Posterior vena cava (tissue), 2 donors: ENCODE data around the gene TREML4. TPM values are rescaled to one million over a fixed set of nuclear protein-coding genes. Genes with fewer than 3 reads are reported as not detected.

Experiments used
- DNase-seq: peaks from one replicate; pipeline ENCODE4 v3.0.0-alpha.2; 2020; ENCODE audit warnings: low spot score
- intact Hi-C, 2 donors: fragments of 100-400 bp; cut with DNase I; formaldehyde crosslinking; loops; one replicate each; pipeline versions ENCODE4 v1.14.1 to v1.14.2; 2022 to 2023
- total RNA-seq, 2 donors: library from RNA; stranded (reverse); fragmentation: NEBNext Ultra II Directional; extraction: Animal tissue kit (Norgen Biotek cat#: 25700); gene quantifications; one replicate each; pipeline ENCODE4 v1.2.1, GENCODE V29; 2021
- donor health status: DM: yes; HTN: yes; CAD: no.
- donor health status: DM: yes; HTN: yes; CAD: no.

TREML4 gene
- total RNA-seq, 2 donors from 2014 or later: 0.14 TPM; not detected in 1

DNA sequence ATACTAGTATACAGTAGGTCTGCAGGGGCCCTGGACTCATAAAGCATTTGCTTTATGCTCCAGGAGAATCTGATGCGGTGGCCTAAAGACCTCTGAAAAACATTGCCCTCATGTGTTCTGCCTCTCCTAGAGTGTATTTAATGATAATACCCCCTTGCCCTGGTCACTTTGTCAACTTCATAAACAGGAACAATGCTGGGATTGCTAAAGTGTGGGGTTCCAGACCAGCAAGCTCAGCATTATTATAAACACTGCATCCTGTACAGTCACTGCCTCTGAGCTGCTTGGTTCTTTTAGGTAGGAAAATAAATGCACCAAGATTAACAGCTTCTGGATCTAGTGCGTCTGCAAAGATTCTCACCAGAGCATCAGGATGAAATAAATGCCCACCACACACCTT, 46.1 kb downstream of the TREML4 start:
- DNase-seq: no peak
- intact Hi-C loops: no loop called here

DNA sequence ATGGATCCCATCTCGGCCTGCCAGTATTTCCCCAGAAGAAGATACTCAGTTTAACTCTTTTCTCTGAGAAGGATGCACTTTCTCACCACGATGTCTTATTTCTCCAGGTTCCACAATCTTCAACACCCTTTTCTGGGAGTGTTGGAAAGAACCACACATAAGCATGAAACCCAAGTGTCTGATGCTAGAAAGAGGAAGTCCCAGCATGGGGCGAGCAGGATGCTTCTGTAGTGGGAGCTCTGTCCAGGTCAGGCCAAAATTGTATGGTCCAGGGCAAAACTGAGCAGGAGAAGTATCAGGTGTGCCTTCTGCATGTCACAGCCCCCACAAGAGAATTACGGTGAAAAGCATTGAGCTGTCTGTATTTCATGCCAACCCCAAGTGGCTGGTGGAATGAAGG, 47.3 kb downstream of the TREML4 start:
- no peak for DNase-seq
- intact Hi-C loops: no loop called here

DNA sequence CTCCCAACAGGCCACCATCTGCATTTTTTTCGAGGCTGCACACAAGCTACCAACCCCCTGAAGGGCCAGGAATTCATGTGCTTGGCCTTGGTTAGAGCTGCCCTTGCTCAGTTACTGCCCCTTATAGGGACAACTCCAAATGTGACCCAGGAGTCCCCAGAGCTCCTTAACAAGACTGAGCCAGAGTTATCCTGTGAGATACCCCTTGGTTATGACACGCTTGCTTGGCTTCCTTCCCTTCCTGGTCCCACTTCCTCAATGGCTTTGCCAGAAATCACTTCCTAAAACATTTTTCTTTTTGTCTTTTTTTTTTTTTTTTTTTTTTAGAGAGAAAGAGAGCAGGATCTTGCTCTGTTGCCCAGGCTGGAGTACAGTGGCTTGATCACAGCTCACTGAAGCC, 49.5 kb downstream of the TREML4 start:
- no peak for DNase-seq
- intact Hi-C loops: no loop called here

DNA sequence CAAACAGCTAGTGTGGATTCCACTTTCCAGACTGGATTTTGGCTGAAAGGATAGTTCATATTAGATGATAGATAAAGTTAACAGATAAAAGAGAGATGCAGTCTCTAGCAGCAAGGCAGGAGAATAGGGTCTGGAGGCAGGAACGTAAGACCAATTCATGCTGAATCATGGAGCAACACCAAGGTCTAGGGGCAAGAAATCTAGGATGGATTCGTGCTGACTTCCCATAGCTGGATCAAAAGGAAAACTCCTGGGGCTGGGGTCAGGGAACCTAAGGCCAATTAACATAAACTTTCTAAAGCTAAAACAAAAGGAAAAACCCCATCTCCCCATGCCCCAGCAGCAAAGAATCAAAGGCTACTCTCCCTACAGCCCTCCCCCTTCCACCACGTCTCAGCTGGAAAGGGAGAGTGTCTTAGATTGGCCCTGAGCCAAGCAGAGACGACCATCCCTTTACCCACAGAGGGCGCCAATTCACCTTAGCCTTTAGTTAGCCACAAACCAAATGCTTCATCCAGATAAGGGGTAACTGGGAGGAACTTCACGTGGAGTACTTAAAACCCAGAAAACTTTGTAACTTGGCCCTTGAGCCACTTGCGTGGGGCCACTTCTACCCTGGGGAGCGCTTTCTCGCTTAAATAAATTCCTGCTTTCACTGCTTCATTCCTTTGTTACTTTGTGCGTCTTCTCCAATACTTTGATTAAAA, 50.7 kb downstream of the TREML4 start:
- DNase-seq: peak; percentile 71
- intact Hi-C loops: no loop called here

DNA sequence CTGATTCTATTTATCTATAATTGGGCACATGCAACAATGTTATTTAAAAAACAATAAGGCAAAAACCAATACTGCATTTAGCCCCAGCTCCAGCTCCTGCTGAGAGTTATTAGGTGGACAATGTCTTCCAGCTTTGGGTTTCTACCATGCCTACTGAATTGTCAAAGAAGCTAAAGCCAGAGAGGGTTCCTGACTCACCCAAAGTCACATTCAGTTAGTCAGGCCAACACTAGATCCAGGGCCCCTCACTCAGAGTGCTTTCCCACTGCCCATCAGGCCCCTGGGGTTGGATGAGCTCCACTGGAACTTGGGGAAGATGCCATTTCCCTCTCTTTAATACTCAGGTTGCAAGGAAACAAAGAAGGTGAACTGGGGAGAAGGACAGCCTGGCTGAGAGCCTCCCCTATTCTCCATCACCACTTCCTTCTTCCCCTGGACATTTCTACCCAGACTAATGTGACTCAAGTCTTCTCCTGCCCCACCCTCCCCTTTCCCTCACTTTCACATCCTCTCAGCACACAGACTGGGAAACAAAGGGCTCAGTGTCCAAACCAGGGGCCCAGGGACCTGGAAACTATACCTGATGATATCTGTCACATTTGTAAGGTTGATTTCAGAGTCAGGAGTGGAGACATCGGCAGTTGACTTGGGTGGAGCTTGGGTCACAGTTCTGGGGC, 52.4 kb downstream of the TREML4 start:
- no peak for DNase-seq
- intact Hi-C loops: no loop called here

DNA sequence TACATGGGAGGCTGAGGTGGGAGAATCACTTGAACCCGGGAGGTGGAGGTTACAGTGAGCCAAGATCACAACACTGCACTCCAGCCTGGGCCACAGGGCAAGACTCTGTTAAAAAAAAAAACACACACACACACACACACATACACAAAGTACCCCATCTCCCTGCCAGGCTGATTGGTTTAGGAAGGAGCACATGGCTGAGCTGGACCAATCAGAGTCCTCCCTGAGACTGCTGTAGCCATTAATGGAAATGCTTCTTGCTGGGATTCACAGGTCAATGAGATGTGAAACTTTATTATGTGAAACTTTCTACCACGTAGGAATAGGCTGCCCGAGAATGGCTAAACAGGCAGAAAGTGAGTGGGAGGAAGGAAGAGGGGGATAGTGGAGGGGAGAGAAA, 55.5 kb downstream of the TREML4 start:
- DNase-seq: no peak
- intact Hi-C loops: no loop called here

DNA sequence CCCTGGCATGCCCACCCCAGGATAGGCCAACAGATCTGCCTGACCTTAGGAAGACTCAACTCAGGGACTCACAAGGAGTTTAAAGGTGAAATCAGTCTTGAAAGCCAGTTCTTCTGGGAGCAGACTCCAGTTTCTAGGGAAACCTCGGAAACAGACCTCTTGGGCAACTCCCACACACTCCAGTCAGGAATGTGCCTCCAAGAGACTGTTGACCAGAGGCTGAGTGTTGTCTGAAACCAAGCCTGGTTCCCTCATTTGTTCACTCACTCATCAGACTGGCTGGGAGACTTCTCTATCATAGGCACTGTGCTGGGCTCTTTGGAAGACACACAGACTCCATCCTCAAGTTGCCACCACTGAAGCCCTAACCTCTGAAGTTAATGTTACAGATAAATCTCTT, 56.6 kb downstream of the TREML4 start:
- intact Hi-C loops: no loop called here
- DNase-seq: no peak

DNA sequence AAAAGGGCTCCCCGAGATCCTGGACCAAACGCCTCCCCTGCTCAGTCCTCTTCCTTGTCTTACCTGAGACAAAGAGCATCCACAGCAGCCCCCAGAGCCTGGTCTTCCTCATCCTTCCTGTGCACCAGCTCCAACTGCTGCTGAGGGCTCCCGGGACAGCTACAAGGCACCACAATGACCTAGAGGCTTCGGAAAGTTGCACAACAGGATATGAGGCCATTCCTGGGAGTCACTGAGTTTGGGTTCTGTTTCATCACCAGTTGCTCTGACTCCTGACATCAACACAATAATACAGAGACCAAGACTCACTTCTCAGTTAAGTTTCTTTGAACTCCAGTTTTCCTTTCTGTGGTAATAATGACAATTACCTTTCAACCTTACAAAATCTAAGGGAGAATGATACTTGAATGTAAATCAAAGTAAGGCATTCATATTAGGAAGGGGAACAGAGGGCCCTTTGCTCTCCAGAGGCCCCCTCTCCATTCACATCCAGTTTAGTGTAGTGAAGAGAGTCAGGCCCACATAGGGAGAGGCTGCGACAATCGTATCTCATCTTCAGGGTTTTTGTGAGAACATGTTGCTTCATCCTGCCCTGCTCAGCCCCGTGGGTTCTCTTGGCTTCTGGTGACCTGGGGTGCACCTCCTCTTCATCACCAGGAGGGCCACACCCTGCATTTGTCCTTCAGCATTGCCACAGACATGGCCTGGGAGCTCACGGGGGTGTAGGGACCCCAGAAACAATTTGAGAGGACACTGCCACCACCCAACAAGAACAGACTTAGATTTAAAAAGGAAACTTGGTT, 58.6 kb downstream of the TREML4 start, which contains the start of gene TREM1:
Gene TREM1, minus strand, starts transcription at position 139 of the 803 bp plus-strand sequence. Its CDS starts 27 bp downstream, at position 112.
- DNase-seq: peak; percentile 84
- intact Hi-C loops: no loop called here

DNA sequence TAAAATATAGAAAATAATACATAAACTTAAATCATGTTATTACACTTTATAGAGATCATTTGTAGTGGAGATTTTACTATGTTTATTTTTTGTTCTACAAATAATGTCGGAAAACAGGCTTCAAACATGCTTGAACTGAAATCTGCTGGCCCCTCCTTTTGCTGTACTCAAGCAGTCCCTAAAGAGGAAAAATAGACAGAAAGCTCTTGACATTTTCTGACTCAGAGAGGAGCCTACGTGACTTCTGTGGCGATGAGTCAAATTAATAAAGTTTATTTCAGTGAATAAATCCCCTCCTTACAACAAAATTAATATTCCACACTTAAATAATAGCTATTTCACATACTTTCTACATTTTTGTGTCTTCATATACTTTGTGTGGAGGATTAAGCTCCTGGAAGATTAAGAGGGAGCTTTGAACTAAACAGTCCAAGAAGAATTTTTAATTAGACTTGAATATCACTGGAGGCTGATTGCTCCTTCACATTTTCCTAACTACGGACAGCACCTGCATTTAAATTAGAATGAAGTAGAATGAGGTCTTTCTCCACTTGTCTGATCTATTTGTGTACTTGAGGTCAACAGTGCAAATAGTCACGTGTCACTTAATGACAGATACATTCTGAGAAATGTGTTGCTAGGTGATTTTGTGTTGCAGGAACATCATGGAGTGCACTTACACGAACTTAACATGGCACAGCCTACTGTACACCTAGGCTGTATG, 60.0 kb downstream of the TREML4 start:
- DNase-seq: no peak
- intact Hi-C loops: no loop called here

Other genes starting within 250 kb of the TREML4 start
- under 1 TPM; 0.42 to 0.52 TPM for gene UNC5CL, start 189.1 kb upstream of the TREML4 start, total RNA-seq
- not detected for gene TSPO2, start 185.9 kb upstream of the TREML4 start, total RNA-seq
- under 1 TPM in 1 of 2 donors, not detected in 1; 0.43 TPM for gene APOBEC2, start 175.1 kb upstream of the TREML4 start, total RNA-seq
- 10 to 100 TPM; 12.1 to 14.5 TPM for gene OARD1, start 156.0 kb upstream of the TREML4 start, total RNA-seq
- gene NFYA, start 155.4 kb upstream of the TREML4 start, total RNA-seq: 10 to 100 TPM in 1 of 2 donors, 1 to 10 TPM in 1; 8.4 to 10.6 TPM
- under 1 TPM; 0.56 to 0.57 TPM for gene TREML1, start 74.0 kb upstream of the TREML4 start, total RNA-seq
- gene TREM2, start 65.2 kb upstream of the TREML4 start, total RNA-seq: 1 to 10 TPM; 3.8 to 8.6 TPM
- under 1 TPM; 0.19 to 0.28 TPM for gene TREML2, start 27.2 kb upstream of the TREML4 start, total RNA-seq
- gene TREM1, start 58.3 kb downstream of the TREML4 start, total RNA-seq: 1 to 10 TPM; 3.8 to 4.0 TPM
- not detected for gene NCR2, start 107.3 kb downstream of the TREML4 start, total RNA-seq